HG02938 (cell line): Measurements from ENCODE around the gene RTP3.

Experiments used
- ATAC-seq: cut with Tn5 transposase; IDR thresholded peaks from one replicate; pipeline ENCODE4 v1.9.1; 2021; ENCODE audit warnings: mild to moderate bottlenecking, moderate library complexity; ENCODE audit not compliant: unreplicated experiment

RTP3 gene

DNA sequence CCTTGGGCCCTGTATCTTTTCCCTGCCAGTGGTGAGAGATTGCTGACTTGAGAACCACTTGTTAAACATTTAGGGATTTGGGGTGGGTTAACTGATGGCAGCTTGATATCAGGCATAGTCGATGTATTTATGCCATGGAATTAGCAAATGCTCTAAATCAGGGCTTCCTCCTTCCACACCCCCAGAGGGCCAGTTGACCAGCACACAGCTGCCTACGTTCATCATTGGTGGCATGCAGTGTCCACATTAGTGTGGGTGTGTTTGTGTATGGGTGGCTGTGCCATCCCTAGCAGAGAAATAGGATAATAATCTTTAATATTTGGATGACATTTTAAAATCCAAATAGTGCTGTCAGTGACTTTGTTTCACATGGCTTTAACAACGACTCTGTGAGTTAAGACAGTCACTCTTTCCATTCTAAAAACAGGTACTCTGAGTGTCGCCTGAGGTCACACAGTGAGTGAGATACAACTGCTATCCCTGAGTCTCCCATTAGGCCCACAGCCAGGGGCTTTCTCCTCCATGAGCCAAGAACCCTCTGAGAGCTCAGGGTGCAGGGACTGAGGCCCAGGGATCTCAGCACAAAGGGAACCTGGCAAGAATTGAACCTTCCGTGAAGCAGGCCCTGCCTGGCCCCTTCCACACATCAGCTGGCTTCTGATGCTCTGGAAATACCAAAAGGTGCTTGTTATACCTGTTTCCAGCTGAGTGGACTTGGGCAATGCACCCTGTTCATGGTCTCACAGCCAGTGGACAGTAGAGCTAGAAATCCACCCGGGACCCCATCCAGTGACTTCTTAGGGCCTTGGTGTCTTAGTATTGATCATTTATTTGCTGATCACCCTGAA, 28.8 kb upstream of the RTP3 start:
- ATAC-seq, result no peak

DNA sequence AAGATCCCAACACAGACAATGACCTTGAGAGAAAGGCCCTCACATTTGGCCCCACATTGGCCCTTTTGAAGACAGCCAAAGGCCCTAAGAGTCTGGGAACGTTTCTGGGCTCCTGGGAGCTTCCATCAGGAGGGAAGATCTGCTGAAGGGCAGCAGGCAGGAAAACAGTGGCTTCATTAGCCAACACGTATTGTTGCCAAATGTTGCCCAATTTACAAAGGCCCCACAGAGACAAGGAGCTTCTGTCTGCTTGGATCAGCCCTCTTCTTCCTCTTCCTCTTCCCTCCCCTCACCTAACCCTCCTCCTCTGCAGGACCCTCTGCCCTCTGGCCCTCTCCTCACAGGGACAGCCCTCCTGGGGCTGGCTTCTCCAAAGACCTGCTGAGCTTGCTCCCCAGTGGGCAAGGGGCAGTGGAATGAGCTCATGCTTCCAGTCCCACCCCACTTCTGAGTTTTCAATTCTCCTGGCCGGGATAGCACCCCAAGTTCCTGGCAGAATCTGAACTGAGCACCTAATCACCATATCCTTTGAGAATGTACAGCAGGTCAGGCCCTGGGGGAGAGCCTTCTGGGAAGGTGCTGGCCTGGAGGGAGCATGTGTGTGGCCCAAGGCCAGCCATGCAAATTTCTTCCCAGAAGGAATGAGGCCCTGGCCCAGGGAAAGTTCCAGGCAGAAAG, 28.0 kb upstream of the RTP3 start:
- ATAC-seq, result no peak

DNA sequence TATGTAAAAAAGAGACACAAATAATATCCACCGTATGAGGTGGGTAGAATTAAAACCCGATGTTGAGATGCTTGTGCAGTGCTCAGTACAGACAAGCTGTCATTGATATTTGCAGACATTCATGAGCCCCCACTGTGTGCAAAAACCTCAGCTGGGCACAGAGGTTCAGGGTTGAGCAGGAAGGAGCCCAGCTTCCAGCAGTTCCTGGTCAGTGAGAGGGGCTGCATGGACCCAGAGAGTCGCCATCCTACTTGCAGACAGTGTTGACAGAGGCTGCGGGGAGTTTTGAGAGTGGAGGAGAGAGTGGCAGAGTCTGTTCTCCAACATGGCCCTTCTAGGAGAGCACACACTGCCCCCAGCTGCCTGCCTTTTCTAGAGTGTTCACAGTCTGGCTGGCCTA, 26.9 kb upstream of the RTP3 start:
- no peak for ATAC-seq

DNA sequence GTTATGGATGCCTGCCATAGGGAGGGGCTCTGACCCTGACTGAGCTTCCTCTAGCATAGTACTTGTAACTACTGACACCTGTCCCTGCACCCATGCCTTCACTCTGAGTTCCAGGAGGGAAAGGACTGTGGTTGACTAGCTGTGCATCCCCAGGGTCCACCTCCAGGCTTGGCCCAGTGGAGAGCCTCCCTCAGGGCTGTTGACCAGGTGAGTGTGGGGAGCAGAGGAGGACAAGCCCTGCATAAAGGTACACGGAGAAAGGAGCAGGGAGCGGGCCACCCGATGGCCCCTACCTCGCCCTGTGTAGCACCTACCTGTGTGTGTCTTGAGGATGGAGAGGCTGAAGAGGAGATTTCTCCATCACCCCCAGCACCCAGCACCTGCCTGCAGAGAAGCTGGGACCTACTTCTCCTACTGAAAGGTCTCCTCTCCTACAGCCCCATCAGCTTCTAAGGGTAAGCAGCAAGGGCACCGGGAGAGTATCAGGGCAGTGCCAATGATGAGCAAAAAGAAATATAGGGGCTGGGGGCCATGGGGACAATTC, 26.3 kb upstream of the RTP3 start:
- no peak for ATAC-seq

GRCh38 chr3:46472736-46473135, 25.0 kb upstream of the RTP3 start:
- ATAC-seq, result no peak

GRCh38 chr3:46477145-46477544, 20.6 kb upstream of the RTP3 start:
- no peak for ATAC-seq

- ATAC-seq, result no peak
Observed at GRCh38 chr3:46477756-46478155, 20.0 kb upstream of the RTP3 start.

GRCh38 chr3:46478341-46478740, 19.4 kb upstream of the RTP3 start:
- no peak for ATAC-seq

GRCh38 chr3:46479021-46479420, 18.8 kb upstream of the RTP3 start:
- ATAC-seq, result no peak

GRCh38 chr3:46479696-46480095, 18.1 kb upstream of the RTP3 start:
- no peak for ATAC-seq

- ATAC-seq, result no peak
Observed at GRCh38 chr3:46480491-46481195, 17.1 kb upstream of the RTP3 start.

- no peak for ATAC-seq
Observed at GRCh38 chr3:46481636-46482035, 16.1 kb upstream of the RTP3 start.

- no peak for ATAC-seq
Observed at GRCh38 chr3:46482632-46483350, 15.0 kb upstream of the RTP3 start.

GRCh38 chr3:46483825-46484224, 14.0 kb upstream of the RTP3 start:
- no peak for ATAC-seq

DNA sequence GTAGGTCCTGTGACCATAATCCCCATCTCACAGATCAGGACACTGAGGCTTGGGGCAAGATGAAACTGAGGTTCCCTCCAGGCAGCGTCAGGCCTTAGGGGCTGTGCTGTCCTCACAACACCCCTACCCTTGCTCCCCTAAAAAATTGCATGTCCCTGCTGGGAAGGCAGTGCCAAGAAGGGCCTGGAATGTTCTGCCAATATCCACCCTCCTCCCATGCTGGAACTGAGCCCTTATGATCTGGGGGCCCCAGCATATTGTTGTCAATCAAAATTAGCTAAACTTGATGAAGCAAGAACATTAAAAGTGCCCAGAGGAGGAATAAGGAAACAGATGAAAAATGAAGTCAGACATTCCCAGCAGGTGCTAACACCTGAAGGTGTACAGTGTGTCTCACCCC, 13.4 kb upstream of the RTP3 start:
- ATAC-seq, result no peak

- ATAC-seq, result no peak
Observed at GRCh38 chr3:46484911-46485778, 12.6 kb upstream of the RTP3 start.

GRCh38 chr3:46485779-46486175, 12.0 kb upstream of the RTP3 start:
- no peak for ATAC-seq

DNA sequence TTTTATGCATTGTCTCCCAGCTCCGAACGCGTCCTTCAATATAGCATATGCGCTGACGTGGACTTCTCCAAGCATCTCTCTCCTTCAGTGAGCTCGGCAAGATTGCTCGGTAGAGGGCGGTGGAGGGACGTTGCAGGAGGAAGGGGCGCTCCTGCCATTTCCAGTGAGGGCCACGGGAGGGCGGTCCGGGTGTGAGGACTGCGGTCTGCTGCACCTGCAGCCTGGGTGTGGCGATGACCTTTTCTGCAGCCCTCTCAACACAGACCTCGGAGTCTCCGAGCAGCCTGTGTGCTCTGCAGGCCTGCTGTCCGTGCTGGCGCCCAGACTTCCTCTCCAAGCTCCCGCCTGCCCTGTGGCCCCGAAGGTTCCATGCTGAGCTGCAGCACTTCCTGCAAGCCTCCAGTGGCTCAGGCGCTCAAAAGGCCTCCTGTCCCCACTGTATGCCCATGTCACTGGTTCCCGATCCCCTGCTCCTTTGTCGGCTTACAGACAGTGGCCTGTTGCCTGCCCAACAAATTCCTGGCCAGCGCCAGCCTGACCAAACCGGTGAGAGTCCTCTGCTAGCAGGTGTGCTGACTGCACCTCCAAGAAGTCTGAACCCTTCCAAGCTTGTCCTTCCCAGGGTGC, 8.9 kb upstream of the RTP3 start:
- ATAC-seq, result peak; percentile 80

DNA sequence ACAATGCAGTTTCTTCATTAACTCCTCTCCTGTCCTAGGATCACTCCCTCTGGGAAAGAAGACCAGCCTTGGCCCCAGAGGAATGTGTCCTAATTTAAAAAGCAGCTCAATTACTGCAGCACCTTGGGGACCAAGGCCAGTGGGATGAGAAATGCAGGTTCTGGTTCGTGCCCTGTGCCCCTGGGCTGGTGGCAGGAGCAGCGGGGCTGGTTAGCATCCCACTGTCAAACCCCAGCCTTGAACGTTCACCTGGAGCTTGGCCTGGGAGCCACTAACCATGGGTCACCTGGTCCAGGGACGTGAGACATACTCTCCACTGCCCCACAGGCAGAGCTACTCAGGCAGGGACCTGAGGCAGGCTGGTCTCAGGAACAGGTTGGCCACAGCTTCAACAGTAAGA, 8.4 kb upstream of the RTP3 start:
- ATAC-seq, result no peak

- no peak for ATAC-seq
Observed at GRCh38 chr3:46489875-46490274, 7.9 kb upstream of the RTP3 start.
